ENCODE data around the gene UGT1A1.

Gene UGT1A1

DNA sequence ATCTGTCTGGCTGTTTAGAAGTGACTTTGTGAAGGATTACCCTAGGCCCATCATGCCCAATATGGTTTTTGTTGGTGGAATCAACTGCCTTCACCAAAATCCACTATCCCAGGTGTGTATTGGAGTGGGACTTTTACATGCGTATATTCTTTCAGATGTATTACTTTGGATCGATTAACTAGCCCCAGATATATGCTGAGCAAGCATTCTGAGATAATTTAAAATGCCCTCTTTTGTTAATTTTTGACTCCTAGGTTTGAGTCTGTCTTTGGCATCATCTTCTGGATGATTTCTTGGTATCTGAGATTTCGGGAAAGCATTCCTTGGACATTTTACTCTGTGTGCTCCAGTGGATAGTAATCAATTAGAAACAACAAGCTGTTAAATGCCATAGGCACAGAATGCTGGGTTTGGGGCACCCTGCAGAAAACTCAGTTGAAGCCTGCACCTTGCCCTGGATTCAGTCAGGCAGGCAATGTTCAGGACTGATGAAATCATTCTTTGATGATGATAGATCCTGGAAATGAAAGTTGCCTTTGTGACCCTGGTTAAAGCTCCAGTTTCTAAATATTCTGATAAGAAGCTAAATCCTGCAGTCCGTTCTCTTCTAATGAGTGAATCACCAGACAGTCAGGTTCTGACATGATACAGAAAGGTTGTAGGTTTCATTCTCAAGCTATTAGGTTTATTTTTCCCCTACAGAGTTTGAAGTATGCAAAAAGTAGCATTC lies 1.1 kb downstream of the UGT1A1 start:
- H3K9me3 ChIP-seq (ENCODE audit: control insufficient read depth, low read length), result no peaks in the 10 kb centered on the region
- WGBS, 2 experiments (ENCODE audit: insufficient coverage in 2 of 2), result 84% methylated on average over 3 of the region's 4 CpGs; no CpG with 5 or more reads in 1 of the 2 experiments
- no peak overlapping the region for H3K27ac ChIP-seq (ENCODE audit: low read depth, low read length, severe bottlenecking)
- no peaks in the 10 kb centered on the region for H3K36me3 ChIP-seq (ENCODE audit: control insufficient read depth, insufficient read depth, low read length)
- peaks cover 3% of the 10 kb centered on the region for H3K4me1 ChIP-seq (ENCODE audit: control insufficient read depth, insufficient read depth, low read length, poor library complexity, severe bottlenecking)
- no peak overlapping the region for H3K4me3 ChIP-seq (ENCODE audit: extremely low read depth, insufficient read depth, low read length, poor library complexity, severe bottlenecking)

DNA sequence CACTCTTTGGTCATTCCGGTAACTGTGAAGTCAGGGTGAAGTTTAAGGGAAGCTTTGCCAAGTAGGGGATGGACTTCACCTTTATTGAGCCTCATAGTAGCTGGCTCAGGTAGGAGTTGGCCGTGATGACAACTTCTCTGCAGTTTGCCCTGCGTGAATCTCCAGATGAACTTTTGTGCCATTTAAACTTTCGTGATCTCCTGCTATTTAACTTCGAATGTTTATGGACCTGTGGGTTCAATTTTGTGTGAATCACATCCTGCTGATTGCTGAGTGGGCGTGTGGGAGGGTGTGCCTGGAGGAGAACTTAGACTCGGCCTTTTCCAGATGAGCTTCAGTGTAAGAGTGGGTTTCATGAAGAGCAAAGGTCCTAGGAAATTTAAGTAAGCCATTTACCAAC lies 4.2 kb downstream of the UGT1A1 start:
- Histone ChIP-seq H3K27ac (ENCODE audit: low read depth, low read length, severe bottlenecking) (no peak overlapping the region), H3K36me3 (ENCODE audit: control insufficient read depth, insufficient read depth, low read length) (no peaks in the 10 kb centered on the region), H3K9me3 (ENCODE audit: control insufficient read depth, low read length) (no peaks in the 10 kb centered on the region), H3K4me3 (ENCODE audit: extremely low read depth, insufficient read depth, low read length, poor library complexity, severe bottlenecking) (no peak overlapping the region), H3K4me1 (ENCODE audit: control insufficient read depth, insufficient read depth, low read length, poor library complexity, severe bottlenecking) (no peaks in the 10 kb centered on the region)
- 86% methylated on average over 5 to 7 of the region's 7 CpGs for WGBS, 2 experiments (ENCODE audit: insufficient coverage in 2 of 2)

DNA sequence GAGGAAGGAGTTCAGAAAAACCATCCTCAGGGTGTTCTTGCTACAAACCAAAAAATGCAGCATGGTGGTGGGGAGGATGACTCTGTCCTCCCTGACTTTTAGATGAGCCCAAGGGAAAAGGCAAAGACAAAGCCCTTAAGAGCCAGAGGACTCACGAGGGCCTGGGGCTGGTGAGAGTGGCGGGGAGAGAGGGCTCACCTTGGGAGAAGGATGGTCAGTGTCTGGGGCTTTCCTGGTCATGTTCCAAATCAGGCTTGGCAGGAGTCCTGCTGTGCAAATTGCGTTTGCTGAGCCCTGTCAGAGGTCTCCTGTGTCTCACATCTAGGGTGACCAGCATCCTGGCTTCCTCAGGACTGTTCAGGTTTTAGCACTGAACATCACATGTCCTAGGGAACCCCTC lies 4.7 kb downstream of the UGT1A1 start:
- H3K36me3 ChIP-seq (ENCODE audit: control insufficient read depth, insufficient read depth, low read length), result no peaks in the 10 kb centered on the region
- WGBS, 2 experiments (ENCODE audit: insufficient coverage in 2 of 2), result 67 to 79% methylated on average over 1 to 3 of the region's 3 CpGs
- no peaks in the 10 kb centered on the region for H3K4me1 ChIP-seq (ENCODE audit: control insufficient read depth, insufficient read depth, low read length, poor library complexity, severe bottlenecking)
- H3K27ac ChIP-seq (ENCODE audit: low read depth, low read length, severe bottlenecking), result no peak overlapping the region
- H3K4me3 ChIP-seq (ENCODE audit: extremely low read depth, insufficient read depth, low read length, poor library complexity, severe bottlenecking), result no peak overlapping the region
- H3K9me3 ChIP-seq (ENCODE audit: control insufficient read depth, low read length), result no peaks in the 10 kb centered on the region

DNA sequence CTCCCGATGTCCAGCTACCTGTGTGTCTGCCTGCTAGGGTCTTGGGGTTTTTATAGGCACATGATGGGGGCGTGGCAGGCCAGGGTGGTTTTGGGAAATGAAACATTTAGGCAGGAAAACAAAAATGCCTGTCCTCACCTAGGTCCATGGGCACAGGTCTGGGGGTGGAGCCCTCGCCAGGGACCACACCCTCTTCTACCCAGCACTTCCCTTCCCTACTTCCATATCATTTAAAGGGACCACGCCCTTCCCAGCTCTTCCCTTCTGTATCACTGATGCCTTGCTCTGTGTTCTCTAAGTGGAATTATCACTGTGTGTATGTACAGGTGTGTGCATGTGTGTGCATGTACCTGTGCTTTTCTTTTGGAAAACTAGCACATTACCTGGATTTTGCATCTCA lies 6.3 kb downstream of the UGT1A1 start:
- H3K4me1 ChIP-seq (ENCODE audit: control insufficient read depth, insufficient read depth, low read length, poor library complexity, severe bottlenecking), result no peaks in the 10 kb centered on the region
- H3K4me3 ChIP-seq (ENCODE audit: extremely low read depth, insufficient read depth, low read length, poor library complexity, severe bottlenecking), result no peak overlapping the region
- no peak overlapping the region for H3K27ac ChIP-seq (ENCODE audit: low read depth, low read length, severe bottlenecking)
- no peaks in the 10 kb centered on the region for H3K9me3 ChIP-seq (ENCODE audit: control insufficient read depth, low read length)
- no peaks in the 10 kb centered on the region for H3K36me3 ChIP-seq (ENCODE audit: control insufficient read depth, insufficient read depth, low read length)
- 80 to 89% methylated on average over 1 to 2 of the region's 4 CpGs for WGBS, 2 experiments (ENCODE audit: insufficient coverage in 2 of 2)

DNA sequence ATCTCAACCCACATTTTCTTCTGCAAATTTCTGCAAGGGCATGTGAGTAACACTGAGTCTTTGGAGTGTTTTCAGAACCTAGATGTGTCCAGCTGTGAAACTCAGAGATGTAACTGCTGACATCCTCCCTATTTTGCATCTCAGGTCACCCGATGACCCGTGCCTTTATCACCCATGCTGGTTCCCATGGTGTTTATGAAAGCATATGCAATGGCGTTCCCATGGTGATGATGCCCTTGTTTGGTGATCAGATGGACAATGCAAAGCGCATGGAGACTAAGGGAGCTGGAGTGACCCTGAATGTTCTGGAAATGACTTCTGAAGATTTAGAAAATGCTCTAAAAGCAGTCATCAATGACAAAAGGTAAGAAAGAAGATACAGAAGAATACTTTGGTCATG lies 8.0 kb downstream of the UGT1A1 start:
- WGBS, 2 experiments (ENCODE audit: insufficient coverage in 2 of 2), result 66 to 73% methylated on average over 1 to 3 of the region's 4 CpGs
- H3K9me3 ChIP-seq (ENCODE audit: control insufficient read depth, low read length), result no peaks in the 10 kb centered on the region
- no peak overlapping the region for H3K4me3 ChIP-seq (ENCODE audit: extremely low read depth, insufficient read depth, low read length, poor library complexity, severe bottlenecking)
- no peak overlapping the region for H3K27ac ChIP-seq (ENCODE audit: low read depth, low read length, severe bottlenecking)
- no peaks in the 10 kb centered on the region for H3K4me1 ChIP-seq (ENCODE audit: control insufficient read depth, insufficient read depth, low read length, poor library complexity, severe bottlenecking)
- no peaks in the 10 kb centered on the region for H3K36me3 ChIP-seq (ENCODE audit: control insufficient read depth, insufficient read depth, low read length)

DNA sequence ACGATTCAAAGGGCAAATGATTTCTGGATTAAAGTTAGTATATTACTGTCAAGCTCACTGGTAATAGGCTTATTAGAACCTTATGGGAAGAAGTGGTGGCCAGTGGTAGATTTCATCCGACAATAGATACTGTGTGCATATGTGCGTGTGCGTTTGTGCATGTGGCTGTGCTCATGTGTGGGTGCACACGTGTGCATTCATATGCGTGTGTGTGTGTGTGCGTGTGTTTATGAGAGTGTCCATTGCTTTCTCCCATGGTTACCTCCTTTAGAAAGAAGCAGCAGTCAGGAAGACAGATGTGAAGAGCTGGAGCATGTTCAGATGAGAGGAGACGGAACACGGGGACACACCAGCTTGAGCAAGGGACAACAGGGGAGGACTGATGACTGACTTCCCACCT lies 9.2 kb downstream of the UGT1A1 start:
- Histone ChIP-seq H3K36me3 (ENCODE audit: control insufficient read depth, insufficient read depth, low read length) (no peaks in the 10 kb centered on the region), H3K27ac (ENCODE audit: low read depth, low read length, severe bottlenecking) (no peak overlapping the region), H3K4me1 (ENCODE audit: control insufficient read depth, insufficient read depth, low read length, poor library complexity, severe bottlenecking) (no peaks in the 10 kb centered on the region), H3K4me3 (ENCODE audit: extremely low read depth, insufficient read depth, low read length, poor library complexity, severe bottlenecking) (no peak overlapping the region), H3K9me3 (ENCODE audit: control insufficient read depth, low read length) (no peaks in the 10 kb centered on the region)
- WGBS, 2 experiments (ENCODE audit: insufficient coverage in 2 of 2), result 89 to 94% methylated on average over 9 of the region's 9 CpGs

DNA sequence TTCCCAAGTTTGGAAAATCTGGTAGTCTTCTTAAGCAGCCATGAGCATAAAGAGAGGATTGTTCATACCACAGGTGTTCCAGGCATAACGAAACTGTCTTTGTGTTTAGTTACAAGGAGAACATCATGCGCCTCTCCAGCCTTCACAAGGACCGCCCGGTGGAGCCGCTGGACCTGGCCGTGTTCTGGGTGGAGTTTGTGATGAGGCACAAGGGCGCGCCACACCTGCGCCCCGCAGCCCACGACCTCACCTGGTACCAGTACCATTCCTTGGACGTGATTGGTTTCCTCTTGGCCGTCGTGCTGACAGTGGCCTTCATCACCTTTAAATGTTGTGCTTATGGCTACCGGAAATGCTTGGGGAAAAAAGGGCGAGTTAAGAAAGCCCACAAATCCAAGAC lies 12.1 kb downstream of the UGT1A1 start:
- no peaks in the 10 kb centered on the region for H3K36me3 ChIP-seq (ENCODE audit: control insufficient read depth, insufficient read depth, low read length)
- WGBS, 2 experiments (ENCODE audit: insufficient coverage in 2 of 2), result 89 to 95% methylated on average over 14 to 15 of the region's 16 CpGs
- H3K4me1 ChIP-seq (ENCODE audit: control insufficient read depth, insufficient read depth, low read length, poor library complexity, severe bottlenecking), result no peaks in the 10 kb centered on the region
- H3K27ac ChIP-seq (ENCODE audit: low read depth, low read length, severe bottlenecking), result no peak overlapping the region
- H3K9me3 ChIP-seq (ENCODE audit: control insufficient read depth, low read length), result peaks cover 4% of the 10 kb centered on the region
- H3K4me3 ChIP-seq (ENCODE audit: extremely low read depth, insufficient read depth, low read length, poor library complexity, severe bottlenecking), result no peak overlapping the region

DNA sequence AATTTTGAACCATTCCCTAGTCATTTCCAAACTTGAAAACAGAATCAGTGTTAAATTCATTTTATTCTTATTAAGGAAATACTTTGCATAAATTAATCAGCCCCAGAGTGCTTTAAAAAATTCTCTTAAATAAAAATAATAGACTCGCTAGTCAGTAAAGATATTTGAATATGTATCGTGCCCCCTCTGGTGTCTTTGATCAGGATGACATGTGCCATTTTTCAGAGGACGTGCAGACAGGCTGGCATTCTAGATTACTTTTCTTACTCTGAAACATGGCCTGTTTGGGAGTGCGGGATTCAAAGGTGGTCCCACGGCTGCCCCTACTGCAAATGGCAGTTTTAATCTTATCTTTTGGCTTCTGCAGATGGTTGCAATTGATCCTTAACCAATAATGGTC lies 12.5 kb downstream of the UGT1A1 start:
- Histone ChIP-seq H3K36me3 (ENCODE audit: control insufficient read depth, insufficient read depth, low read length) (no peaks in the 10 kb centered on the region), H3K27ac (ENCODE audit: low read depth, low read length, severe bottlenecking) (no peak overlapping the region), H3K4me1 (ENCODE audit: control insufficient read depth, insufficient read depth, low read length, poor library complexity, severe bottlenecking) (no peaks in the 10 kb centered on the region), H3K4me3 (ENCODE audit: extremely low read depth, insufficient read depth, low read length, poor library complexity, severe bottlenecking) (no peak overlapping the region), H3K9me3 (ENCODE audit: control insufficient read depth, low read length) (peaks cover 4% of the 10 kb centered on the region)
- 88 to 90% methylated on average over 4 to 5 of the region's 5 CpGs for whole genome bisulfite sequencing, 2 experiments (ENCODE audit: insufficient coverage in 2 of 2)

DNA sequence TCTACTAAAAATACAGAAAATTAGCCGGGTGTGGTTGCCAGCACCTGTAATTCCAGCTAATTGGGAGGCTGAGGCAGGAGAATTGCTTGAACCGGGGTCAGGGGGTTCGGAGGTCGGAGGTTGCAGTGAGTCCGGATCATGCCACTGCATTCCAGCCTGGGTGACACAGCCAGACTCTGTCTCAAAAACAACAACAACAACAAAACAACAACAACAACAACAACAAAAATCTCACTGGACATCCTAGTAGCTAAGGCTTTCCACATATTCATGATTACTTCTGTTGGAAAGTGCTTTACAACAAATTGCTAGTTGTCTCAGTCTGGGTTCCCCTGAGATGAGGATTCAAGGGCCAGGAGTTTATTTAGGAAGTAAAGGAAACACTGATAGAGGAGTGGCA lies 13.8 kb downstream of the UGT1A1 start:
- peaks cover 4% of the 10 kb centered on the region for H3K9me3 ChIP-seq (ENCODE audit: control insufficient read depth, low read length)
- H3K4me3 ChIP-seq (ENCODE audit: extremely low read depth, insufficient read depth, low read length, poor library complexity, severe bottlenecking), result no peak overlapping the region
- no peak overlapping the region for H3K27ac ChIP-seq (ENCODE audit: low read depth, low read length, severe bottlenecking)
- WGBS, 2 experiments (ENCODE audit: insufficient coverage in 2 of 2), result 93 to 100% methylated on average over 3 to 5 of the region's 5 CpGs
- no peaks in the 10 kb centered on the region for H3K4me1 ChIP-seq (ENCODE audit: control insufficient read depth, insufficient read depth, low read length, poor library complexity, severe bottlenecking)
- H3K36me3 ChIP-seq (ENCODE audit: control insufficient read depth, insufficient read depth, low read length), result no peaks in the 10 kb centered on the region

DNA sequence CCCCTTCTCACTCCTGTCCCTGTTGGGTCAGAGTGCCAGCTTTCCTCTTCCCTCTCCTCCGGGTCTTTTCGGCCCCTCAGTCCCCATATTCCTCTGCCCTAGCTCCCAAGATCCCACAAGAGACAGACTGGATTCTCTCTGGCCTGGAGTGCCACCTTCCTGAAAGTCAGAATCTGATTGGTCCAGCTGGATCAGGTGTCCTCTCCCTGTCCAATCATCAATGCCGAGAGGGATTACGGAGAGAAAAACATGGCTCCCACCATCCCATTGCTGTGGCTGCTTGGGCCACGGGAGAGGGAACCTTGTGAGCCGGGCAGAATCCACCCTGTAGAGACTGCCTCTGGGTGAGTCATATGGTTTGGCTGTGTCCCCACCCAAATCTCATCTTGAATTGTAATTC lies 15.3 kb downstream of the UGT1A1 start:
- H3K36me3 ChIP-seq (ENCODE audit: control insufficient read depth, insufficient read depth, low read length), result no peaks in the 10 kb centered on the region
- no peaks in the 10 kb centered on the region for H3K4me1 ChIP-seq (ENCODE audit: control insufficient read depth, insufficient read depth, low read length, poor library complexity, severe bottlenecking)
- 87 to 89% methylated on average over 5 to 6 of the region's 6 CpGs for WGBS, 2 experiments (ENCODE audit: insufficient coverage in 2 of 2)
- no peak overlapping the region for H3K4me3 ChIP-seq (ENCODE audit: extremely low read depth, insufficient read depth, low read length, poor library complexity, severe bottlenecking)
- H3K9me3 ChIP-seq (ENCODE audit: control insufficient read depth, low read length), result peaks cover 4% of the 10 kb centered on the region
- H3K27ac ChIP-seq (ENCODE audit: low read depth, low read length, severe bottlenecking), result no peak overlapping the region

DNA sequence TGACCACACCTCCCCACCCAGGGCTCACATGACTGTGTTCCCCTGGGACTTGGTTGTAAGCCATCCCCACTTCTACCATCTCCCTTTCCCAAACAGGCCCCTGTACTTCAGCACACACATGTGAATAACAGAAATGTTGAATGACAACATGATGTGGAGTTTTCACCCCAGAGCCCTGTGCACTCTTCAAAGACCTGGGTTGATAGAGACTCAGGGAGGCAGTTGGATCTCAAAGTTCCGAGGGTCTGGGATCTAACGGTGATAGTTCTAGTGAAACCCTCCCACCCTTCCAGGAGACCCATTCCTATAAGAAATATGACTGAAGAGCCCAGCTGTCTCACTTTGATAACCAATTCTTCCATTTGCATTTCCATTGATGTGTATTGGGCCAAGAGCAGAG lies 18.0 kb downstream of the UGT1A1 start, which contains the start of gene MROH2A:
TSS of gene MROH2A (plus strand) at position 301 of the 400 bp plus-strand sequence. CDS start 1,029 bp downstream, outside the sequence.
- Histone ChIP-seq H3K36me3 (ENCODE audit: control insufficient read depth, insufficient read depth, low read length) (no peaks in the 10 kb centered on the region), H3K4me3 (ENCODE audit: extremely low read depth, insufficient read depth, low read length, poor library complexity, severe bottlenecking) (no peak within 1 kb of the TSS), H3K9me3 (ENCODE audit: control insufficient read depth, low read length) (peaks cover 4% of the 10 kb centered on the region), H3K27ac (ENCODE audit: low read depth, low read length, severe bottlenecking) (no peak within 1 kb of the TSS), H3K4me1 (ENCODE audit: control insufficient read depth, insufficient read depth, low read length, poor library complexity, severe bottlenecking) (no peaks in the 10 kb centered on the region)
- WGBS, 2 experiments (ENCODE audit: insufficient coverage in 2 of 2), result 50 to 80% methylated on average over 1 to 2 of the region's 2 CpGs

All from mesodermal cell (in vitro differentiated cells).